K562 (cell line): Measurements from ENCODE around the gene MED17. TPM values are rescaled to one million over a fixed set of nuclear protein-coding genes. Genes with fewer than 3 reads are reported as not detected.

Source experiments
- L3MBTL2 ChIP-seq: fragments of 450-650 bp; IDR thresholded peaks from 2 replicates; pipeline ENCODE4 v1.6.1; 2016; ENCODE audit warnings: mild to moderate bottlenecking, moderate library complexity
- MEF2D ChIP-seq: conservative IDR thresholded peaks from 2 replicates; pipeline ENCODE4 v1.6.1; 2016; ENCODE audit warnings: low read depth, missing genetic modification characterization, missing compliant biosample characterization
- NR4A1 ChIP-seq, 2 experiments: fragments of 250-450 bp in 1 of 2; fragments of 450-650 bp in 1 of 2; sonication (Bioruptor Pico) in 1 of 2; IDR thresholded peaks; 2 replicates each; pipeline versions ENCODE4 v1.4.0 to v1.6.1; 2016 to 2020; ENCODE audit warnings: mild to moderate bottlenecking in 2 of 2, missing compliant biosample characterization in 1 of 2, missing genetic modification characterization in 1 of 2, moderate library complexity in 1 of 2
- SP2 ChIP-seq: IDR thresholded peaks from 2 replicates; pipeline ENCODE4 v1.6.1; 2011; ENCODE audit warnings: mild to moderate bottlenecking, low read depth, low read length, moderate library complexity; ENCODE audit not compliant: poor library complexity, severe bottlenecking; ENCODE audit errors: extremely low read depth
- ZNF124 ChIP-seq: sonication (generic); formaldehyde crosslinking; IDR thresholded peaks from 2 replicates; pipeline ENCODE4 v1.8.1; 2022; ENCODE audit warnings: missing genetic modification reagents
- polyA plus RNA-seq, 8 experiments: library from polyadenylated mRNA; depleted of rRNA in 4 of 8; stranded (reverse) in 5 of 8; unstranded in 3 of 8; fragments of >200 nt; fragmentation: Nextera tagmentation in 2 of 8; fragmentation: Illumina TruSeq in 1 of 8; extraction: Ambion mirVana in 2 of 8; extraction: Trizol in 1 of 8; gene quantifications; 2 replicates each; pipeline versions ENCODE4 v1.2.1 to v1.2.3, GENCODE V29; 2011 to 2014; ENCODE audit warnings: inconsistent platforms in 1 of 8, missing spikeins in 1 of 8
- total RNA-seq, 7 experiments: library from RNA; depleted of rRNA in 6 of 7; stranded (reverse); fragments of >200 nt in 6 of 7; fragmentation: Illumina TruSeq in 2 of 7; extraction: Trizol in 2 of 7; gene quantifications; 2 replicates each; pipeline versions ENCODE4 v1.2.1 to v1.2.3, GENCODE V29; 2011 to 2021; ENCODE audit warnings: low replicate concordance in 1 of 7
- TF ChIP-seq, protein P1 (sequence below): fragments of 450-650 bp; IDR thresholded peaks from 2 replicates; pipeline ENCODE4 v1.6.1; 2016; ENCODE audit warnings: mild to moderate bottlenecking, moderate library complexity

The MED17 gene
- total and polyA plus RNA-seq, 9 of the 15 experiments (the other 6 are each of a cell fraction or from before 2014, with no cell fraction given), result 6.7 to 34.7 (median 26.8) TPM

DNA sequence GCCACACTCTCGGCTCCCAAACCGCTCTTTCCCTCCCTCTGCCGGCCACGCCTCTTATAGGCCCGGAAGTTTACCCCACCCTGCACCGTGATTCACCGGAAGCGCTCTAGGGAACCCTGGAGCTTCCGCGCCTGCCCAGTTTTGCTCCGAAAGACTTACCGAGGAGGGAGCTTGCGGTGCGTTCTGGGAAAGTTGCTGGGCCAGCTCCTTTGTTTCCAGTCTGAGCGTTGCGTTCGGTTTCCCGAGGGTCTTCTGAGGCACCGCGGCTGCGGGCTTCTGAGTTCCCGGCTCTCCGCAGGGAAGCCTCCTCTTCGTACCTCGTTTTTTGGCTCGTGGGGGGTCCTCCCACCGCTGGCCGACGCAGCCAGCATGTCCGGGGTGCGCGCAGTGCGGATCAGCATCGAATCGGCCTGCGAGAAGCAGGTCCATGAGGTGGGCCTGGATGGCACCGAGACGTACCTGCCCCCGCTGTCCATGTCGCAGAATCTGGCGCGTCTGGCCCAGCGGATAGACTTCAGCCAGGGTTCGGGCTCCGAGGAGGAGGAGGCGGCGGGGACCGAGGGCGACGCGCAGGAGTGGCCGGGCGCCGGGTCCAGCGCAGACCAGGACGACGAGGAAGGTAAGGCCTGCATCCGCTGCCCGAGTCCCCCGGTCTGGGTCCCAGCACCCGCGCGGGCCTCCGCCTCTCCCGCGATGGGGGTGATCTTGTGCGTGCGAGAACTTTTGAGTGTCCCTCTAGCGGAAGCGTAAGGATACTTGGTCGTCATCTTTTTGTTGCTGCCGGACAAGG, at the start of gene MED17 (continued):
- TF ChIP-seq, protein P1, sequence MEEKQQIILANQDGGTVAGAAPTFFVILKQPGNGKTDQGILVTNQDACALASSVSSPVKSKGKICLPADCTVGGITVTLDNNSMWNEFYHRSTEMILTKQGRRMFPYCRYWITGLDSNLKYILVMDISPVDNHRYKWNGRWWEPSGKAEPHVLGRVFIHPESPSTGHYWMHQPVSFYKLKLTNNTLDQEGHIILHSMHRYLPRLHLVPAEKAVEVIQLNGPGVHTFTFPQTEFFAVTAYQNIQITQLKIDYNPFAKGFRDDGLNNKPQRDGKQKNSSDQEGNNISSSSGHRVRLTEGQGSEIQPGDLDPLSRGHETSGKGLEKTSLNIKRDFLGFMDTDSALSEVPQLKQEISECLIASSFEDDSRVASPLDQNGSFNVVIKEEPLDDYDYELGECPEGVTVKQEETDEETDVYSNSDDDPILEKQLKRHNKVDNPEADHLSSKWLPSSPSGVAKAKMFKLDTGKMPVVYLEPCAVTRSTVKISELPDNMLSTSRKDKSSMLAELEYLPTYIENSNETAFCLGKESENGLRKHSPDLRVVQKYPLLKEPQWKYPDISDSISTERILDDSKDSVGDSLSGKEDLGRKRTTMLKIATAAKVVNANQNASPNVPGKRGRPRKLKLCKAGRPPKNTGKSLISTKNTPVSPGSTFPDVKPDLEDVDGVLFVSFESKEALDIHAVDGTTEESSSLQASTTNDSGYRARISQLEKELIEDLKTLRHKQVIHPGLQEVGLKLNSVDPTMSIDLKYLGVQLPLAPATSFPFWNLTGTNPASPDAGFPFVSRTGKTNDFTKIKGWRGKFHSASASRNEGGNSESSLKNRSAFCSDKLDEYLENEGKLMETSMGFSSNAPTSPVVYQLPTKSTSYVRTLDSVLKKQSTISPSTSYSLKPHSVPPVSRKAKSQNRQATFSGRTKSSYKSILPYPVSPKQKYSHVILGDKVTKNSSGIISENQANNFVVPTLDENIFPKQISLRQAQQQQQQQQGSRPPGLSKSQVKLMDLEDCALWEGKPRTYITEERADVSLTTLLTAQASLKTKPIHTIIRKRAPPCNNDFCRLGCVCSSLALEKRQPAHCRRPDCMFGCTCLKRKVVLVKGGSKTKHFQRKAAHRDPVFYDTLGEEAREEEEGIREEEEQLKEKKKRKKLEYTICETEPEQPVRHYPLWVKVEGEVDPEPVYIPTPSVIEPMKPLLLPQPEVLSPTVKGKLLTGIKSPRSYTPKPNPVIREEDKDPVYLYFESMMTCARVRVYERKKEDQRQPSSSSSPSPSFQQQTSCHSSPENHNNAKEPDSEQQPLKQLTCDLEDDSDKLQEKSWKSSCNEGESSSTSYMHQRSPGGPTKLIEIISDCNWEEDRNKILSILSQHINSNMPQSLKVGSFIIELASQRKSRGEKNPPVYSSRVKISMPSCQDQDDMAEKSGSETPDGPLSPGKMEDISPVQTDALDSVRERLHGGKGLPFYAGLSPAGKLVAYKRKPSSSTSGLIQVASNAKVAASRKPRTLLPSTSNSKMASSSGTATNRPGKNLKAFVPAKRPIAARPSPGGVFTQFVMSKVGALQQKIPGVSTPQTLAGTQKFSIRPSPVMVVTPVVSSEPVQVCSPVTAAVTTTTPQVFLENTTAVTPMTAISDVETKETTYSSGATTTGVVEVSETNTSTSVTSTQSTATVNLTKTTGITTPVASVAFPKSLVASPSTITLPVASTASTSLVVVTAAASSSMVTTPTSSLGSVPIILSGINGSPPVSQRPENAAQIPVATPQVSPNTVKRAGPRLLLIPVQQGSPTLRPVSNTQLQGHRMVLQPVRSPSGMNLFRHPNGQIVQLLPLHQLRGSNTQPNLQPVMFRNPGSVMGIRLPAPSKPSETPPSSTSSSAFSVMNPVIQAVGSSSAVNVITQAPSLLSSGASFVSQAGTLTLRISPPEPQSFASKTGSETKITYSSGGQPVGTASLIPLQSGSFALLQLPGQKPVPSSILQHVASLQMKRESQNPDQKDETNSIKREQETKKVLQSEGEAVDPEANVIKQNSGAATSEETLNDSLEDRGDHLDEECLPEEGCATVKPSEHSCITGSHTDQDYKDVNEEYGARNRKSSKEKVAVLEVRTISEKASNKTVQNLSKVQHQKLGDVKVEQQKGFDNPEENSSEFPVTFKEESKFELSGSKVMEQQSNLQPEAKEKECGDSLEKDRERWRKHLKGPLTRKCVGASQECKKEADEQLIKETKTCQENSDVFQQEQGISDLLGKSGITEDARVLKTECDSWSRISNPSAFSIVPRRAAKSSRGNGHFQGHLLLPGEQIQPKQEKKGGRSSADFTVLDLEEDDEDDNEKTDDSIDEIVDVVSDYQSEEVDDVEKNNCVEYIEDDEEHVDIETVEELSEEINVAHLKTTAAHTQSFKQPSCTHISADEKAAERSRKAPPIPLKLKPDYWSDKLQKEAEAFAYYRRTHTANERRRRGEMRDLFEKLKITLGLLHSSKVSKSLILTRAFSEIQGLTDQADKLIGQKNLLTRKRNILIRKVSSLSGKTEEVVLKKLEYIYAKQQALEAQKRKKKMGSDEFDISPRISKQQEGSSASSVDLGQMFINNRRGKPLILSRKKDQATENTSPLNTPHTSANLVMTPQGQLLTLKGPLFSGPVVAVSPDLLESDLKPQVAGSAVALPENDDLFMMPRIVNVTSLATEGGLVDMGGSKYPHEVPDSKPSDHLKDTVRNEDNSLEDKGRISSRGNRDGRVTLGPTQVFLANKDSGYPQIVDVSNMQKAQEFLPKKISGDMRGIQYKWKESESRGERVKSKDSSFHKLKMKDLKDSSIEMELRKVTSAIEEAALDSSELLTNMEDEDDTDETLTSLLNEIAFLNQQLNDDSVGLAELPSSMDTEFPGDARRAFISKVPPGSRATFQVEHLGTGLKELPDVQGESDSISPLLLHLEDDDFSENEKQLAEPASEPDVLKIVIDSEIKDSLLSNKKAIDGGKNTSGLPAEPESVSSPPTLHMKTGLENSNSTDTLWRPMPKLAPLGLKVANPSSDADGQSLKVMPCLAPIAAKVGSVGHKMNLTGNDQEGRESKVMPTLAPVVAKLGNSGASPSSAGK, result peak; percentile 52; the same call in 1 of the 2 replicates
- 0 out of 2 replicates have a peak, but pooled peaks have one; percentile 52 for TF ChIP-seq NR4A1 (CRISPR knock-in tag; IDR thresholded peaks at IDR 0.05)
- TF ChIP-seq NR4A1 (tag; IDR thresholded peaks at IDR 0.05), result peak; percentile 50; the same call in 1 of the 2 replicates
- peak; percentile 85; the same call in 1 of the 2 replicates for TF ChIP-seq ZNF124
- no peak for TF ChIP-seq SP2
- no peak for TF ChIP-seq MEF2D
- TF ChIP-seq L3MBTL2, result peak; percentile 45; the same call in 1 of the 2 replicates
